Renal cortex interstitium (tissue), 11 donors: ENCODE results near the gene SPDL1. TPM values are rescaled to one million over a fixed set of nuclear protein-coding genes. Genes with fewer than 3 reads are reported as not detected.
"Not testable (repeated sequence)": the region's sequence is repeated elsewhere in the genome, so short reads cannot be mapped to it uniquely, and the experiment has no call there.

Experiments
- DNase-seq, 11 donors: peaks; one replicate each; pipeline ENCODE4 v3.0.0-alpha.2; 2013; ENCODE audit warnings: low read depth in 9 of 11, low spot score in 4 of 11; ENCODE audit errors: extremely low read depth in 1 of 11
- polyA plus RNA-seq, 3 donors: library from polyadenylated mRNA; unstranded; fragments of 120-200 nt; gene quantifications; one replicate each; pipeline ENCODE4 v1.2.1, GENCODE V29; 2013; ENCODE audit not compliant: insufficient read length in 3 of 3

The SPDL1 gene
- polyA plus RNA-seq, 3 donors = 33.3 to 43.8 (median 38.8) TPM

GRCh38 chr5:169609716-169610115 is 26.1 kb downstream of the SPDL1 start:
- peak in 1 of 11 donors; percentile 0 for DNase-seq

GRCh38 chr5:169610606-169611005 is 27.0 kb downstream of the SPDL1 start:
- DNase-seq = no peak

GRCh38 chr5:169615561-169615960 is 32.0 kb downstream of the SPDL1 start:
- no peak for DNase-seq

- DNase-seq = not testable (repeated sequence)
Measured at GRCh38 chr5:169624307-169624706, 40.7 kb downstream of the SPDL1 start.

GRCh38 chr5:169626779-169627178 is 43.2 kb downstream of the SPDL1 start:
- no peak for DNase-seq

- no peak for DNase-seq
Measured at GRCh38 chr5:169627551-169627950, 44.0 kb downstream of the SPDL1 start.

GRCh38 chr5:169628892-169629291 is 45.3 kb downstream of the SPDL1 start:
- no peak for DNase-seq

GRCh38 chr5:169629847-169630548 is 46.4 kb downstream of the SPDL1 start:
- DNase-seq = no peak

GRCh38 chr5:169631360-169631759 is 47.8 kb downstream of the SPDL1 start:
- no peak for DNase-seq

GRCh38 chr5:169632946-169633345 is 49.4 kb downstream of the SPDL1 start:
- DNase-seq = no peak

GRCh38 chr5:169634606-169635005 is 51.0 kb downstream of the SPDL1 start:
- no peak for DNase-seq

- DNase-seq = no peak
Measured at GRCh38 chr5:169635936-169636335, 52.4 kb downstream of the SPDL1 start.

- DNase-seq = no peak
Measured at GRCh38 chr5:169636477-169637084, 53.0 kb downstream of the SPDL1 start.

- DNase-seq = no peak
Measured at GRCh38 chr5:169637085-169637548, 53.5 kb downstream of the SPDL1 start, which contains the start of gene DOCK2. Gene DOCK2, plus strand, starts transcription at chr5:169637275. Its CDS starts 52 bp downstream, at chr5:169637327.

- DNase-seq = no peak
Measured at GRCh38 chr5:169637549-169638121, 54.1 kb downstream of the SPDL1 start.

GRCh38 chr5:169641253-169641652 is 57.7 kb downstream of the SPDL1 start:
- DNase-seq = peak in 8 of 11 donors; percentile 7 to 41 (median 30)

- DNase-seq = no peak
Measured at GRCh38 chr5:169646856-169647255, 63.3 kb downstream of the SPDL1 start.

GRCh38 chr5:169647566-169647965 is 64.0 kb downstream of the SPDL1 start:
- no peak for DNase-seq

- DNase-seq = no peak
Measured at GRCh38 chr5:169648725-169649310, 65.2 kb downstream of the SPDL1 start.

- DNase-seq = no peak
Measured at GRCh38 chr5:169649486-169649885, 65.9 kb downstream of the SPDL1 start.
